Transverse colon (tissue), 4 donors: ENCODE data around the gene FBXL15. TPM values are rescaled to one million over a fixed set of nuclear protein-coding genes. Genes with fewer than 3 reads are reported as not detected.

Source experiments
- DNase-seq: peaks from one replicate; pipeline ENCODE4 v3.0.0-alpha.2; 2019
- H3K27ac ChIP-seq, 4 donors: fragments of 200-600 bp; sonication (generic); 2 replicates each; pipeline ENCODE4 v1.5.1; 2016 to 2018; ENCODE audit warnings: inconsistent platforms in 4 of 4
- H3K27me3 ChIP-seq: fragments of 200-600 bp; sonication (generic); 2 replicates; pipeline ENCODE4 v1.5.1; 2017; ENCODE audit warnings: inconsistent platforms
- H3K36me3 ChIP-seq, 4 donors: fragments of 200-600 bp; sonication (generic); 2 replicates each; pipeline ENCODE4 v1.5.1; 2017 to 2019; ENCODE audit warnings: inconsistent platforms in 4 of 4
- H3K4me1 ChIP-seq, 4 donors: fragments of 200-600 bp; sonication (generic); 2 replicates each; pipeline ENCODE4 v1.5.1; 2017 to 2020; ENCODE audit warnings: inconsistent platforms in 4 of 4
- H3K4me3 ChIP-seq, 4 donors: fragments of 200-600 bp; sonication (generic); 1 replicate in 1 of 4; 2 replicates in 3 of 4; pipeline versions ENCODE4 v1.5.1 to v1.6.1; 2017 to 2019; ENCODE audit warnings: inconsistent platforms in 4 of 4
- H3K9me3 ChIP-seq, 2 donors: fragments of 200-600 bp; sonication (generic); 2 replicates each; pipeline ENCODE4 v1.5.1; 2017 to 2019; ENCODE audit warnings: inconsistent platforms in 2 of 2
- EP300 ChIP-seq: sonication (generic); formaldehyde crosslinking; IDR thresholded peaks from one replicate; pipeline ENCODE4 v1.6.1; 2017; ENCODE audit warnings: antibody characterized with exemption, low read depth
- POLR2A ChIP-seq: fragments of 450-650 bp; IDR thresholded peaks from one replicate; pipeline ENCODE4 v1.6.1; 2016; ENCODE audit warnings: antibody characterized with exemption, mild to moderate bottlenecking, moderate library complexity
- POLR2AphosphoS5 ChIP-seq, 3 donors: sonication (generic); formaldehyde crosslinking; IDR thresholded peaks; one replicate each; pipeline ENCODE4 v1.6.1; 2016; ENCODE audit warnings: antibody characterized with exemption in 3 of 3
- WGBS, 2 donors: methylation state at CpG; one replicate each; pipeline ENCODE4 v1.1.5; 2018; ENCODE audit warnings: low coverage in 1 of 2; 5-methylcytosine and 5-hydroxymethylcytosine counted together
- in situ Hi-C, 4 donors: fragments of 200-750 bp; cut with MboI; loops; one replicate each; pipeline versions ENCODE4 v1.15.0 to v1.15.1; 2017; ENCODE audit warnings: low sequenced_read_pairs in 3 of 4, low pct_ligation_motif_present in 1 of 4, low pct_unique_long_range_greater_than_20kb in 1 of 4
- intact Hi-C: fragments of 100-400 bp; cut with DNase I; formaldehyde crosslinking; loops from one replicate; pipeline ENCODE4 v1.15.1; 2023; ENCODE audit warnings: low total_unique reads
- total RNA-seq, 4 donors: library from RNA; depleted of rRNA; stranded (reverse); fragments of >200 nt; gene quantifications; one replicate each; pipeline ENCODE4 v1.1.0, GENCODE V29; 2016
- TF ChIP-seq, protein P1 (sequence below), 5 experiments: fragments of 200-600 bp in 3 of 5; fragments of 450-650 bp in 2 of 5; sonication (generic) in 3 of 5; IDR thresholded peaks; 1 replicate in 2 of 5; 2 replicates in 3 of 5; pipeline ENCODE4 v1.5.1; 2016 to 2017; ENCODE audit warnings: antibody characterized with exemption in 5 of 5, inconsistent platforms in 3 of 5, mild to moderate bottlenecking in 2 of 5, moderate library complexity in 1 of 5

FBXL15 gene
- total RNA-seq, 4 donors from 2014 or later, result 16.7 to 56.3 (median 46.0) TPM

DNA sequence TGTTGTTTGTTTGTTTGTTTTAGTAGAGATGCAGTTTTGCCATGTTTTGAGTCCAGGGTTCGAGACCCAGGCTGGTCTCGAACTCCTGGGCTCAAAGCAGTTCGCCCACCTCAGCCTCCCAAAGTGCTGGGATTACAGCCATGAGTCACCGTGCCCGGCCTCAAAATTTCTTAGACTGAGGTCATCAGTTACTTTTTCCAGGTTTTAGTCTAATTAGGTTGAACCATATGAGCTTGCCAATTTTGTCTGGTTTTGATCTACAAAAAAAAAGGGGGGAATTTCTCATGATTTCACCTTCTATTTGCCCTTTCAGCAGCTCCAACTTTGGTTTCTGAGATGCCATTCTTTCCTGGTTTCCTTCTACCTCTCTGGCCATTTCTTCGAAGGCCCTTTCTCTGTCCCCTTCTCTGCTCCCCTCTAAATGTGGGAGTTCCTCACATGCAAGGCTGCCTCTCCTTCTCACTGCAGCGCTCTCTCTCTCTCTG is 6.2 kb downstream of the FBXL15 start:
- intact Hi-C loops (no loop called here), in situ Hi-C loops (no loop called here)
- TF ChIP-seq, protein P1, sequence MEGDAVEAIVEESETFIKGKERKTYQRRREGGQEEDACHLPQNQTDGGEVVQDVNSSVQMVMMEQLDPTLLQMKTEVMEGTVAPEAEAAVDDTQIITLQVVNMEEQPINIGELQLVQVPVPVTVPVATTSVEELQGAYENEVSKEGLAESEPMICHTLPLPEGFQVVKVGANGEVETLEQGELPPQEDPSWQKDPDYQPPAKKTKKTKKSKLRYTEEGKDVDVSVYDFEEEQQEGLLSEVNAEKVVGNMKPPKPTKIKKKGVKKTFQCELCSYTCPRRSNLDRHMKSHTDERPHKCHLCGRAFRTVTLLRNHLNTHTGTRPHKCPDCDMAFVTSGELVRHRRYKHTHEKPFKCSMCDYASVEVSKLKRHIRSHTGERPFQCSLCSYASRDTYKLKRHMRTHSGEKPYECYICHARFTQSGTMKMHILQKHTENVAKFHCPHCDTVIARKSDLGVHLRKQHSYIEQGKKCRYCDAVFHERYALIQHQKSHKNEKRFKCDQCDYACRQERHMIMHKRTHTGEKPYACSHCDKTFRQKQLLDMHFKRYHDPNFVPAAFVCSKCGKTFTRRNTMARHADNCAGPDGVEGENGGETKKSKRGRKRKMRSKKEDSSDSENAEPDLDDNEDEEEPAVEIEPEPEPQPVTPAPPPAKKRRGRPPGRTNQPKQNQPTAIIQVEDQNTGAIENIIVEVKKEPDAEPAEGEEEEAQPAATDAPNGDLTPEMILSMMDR (IDR thresholded peaks at IDR 0.05), result no peak
- TF ChIP-seq EP300 (no peak), POLR2AphosphoS5 (IDR thresholded peaks at IDR 0.05) (no peak), POLR2A (no peak)
- no peak for DNase-seq
- Histone ChIP-seq H3K4me1 (peaks cover 16 to 23% (median 20%) of the 10 kb centered on the region in 4 donors), H3K4me3 (no peak overlapping the region), H3K36me3 (peaks cover 0 to 8% (median 0%) of the 10 kb centered on the region in 4 donors), H3K9me3 (no peaks in the 10 kb centered on the region), H3K27me3 (no peaks in the 10 kb centered on the region), H3K27ac (no peak overlapping the region)
- 83 to 93% methylated on average over 7 of the region's 7 CpGs for WGBS, 2 donors

DNA sequence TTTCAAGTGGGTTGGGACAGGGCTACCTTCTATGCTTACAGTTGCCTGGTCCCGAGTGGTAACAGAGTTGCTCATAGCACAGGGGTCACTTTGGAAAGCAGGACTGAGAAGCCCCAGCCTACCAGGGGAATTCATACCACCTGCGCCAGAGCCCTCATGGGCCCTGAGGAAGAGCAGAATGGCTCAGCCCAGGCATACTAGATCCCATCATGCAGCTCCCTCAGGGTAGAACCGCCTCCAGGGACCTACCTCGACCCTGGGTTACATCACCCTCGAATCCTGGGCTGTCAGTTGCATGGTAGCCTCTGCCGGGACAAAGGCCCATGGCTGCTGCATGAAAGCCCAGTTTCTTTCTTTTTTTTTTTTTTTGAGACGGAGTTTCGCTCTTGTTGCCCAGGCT is 8.8 kb downstream of the FBXL15 start:
- DNase-seq, result no peak
- peaks cover 0 to under 1% (median 0%) of the 10 kb centered on the region in 4 donors for H3K36me3 ChIP-seq
- 89% methylated on average over 8 of the region's 8 CpGs; no CpG with 5 or more reads in 1 of the 2 donors for WGBS, 2 donors
- no peak overlapping the region for H3K27ac ChIP-seq
- intact Hi-C loops (no loop called here), in situ Hi-C loops (no loop called here)
- peaks cover 7 to 23% (median 11%) of the 10 kb centered on the region in 4 donors for H3K4me1 ChIP-seq
- TF ChIP-seq, protein P1 (IDR thresholded peaks at IDR 0.05), result no peak
- TF ChIP-seq POLR2AphosphoS5 (IDR thresholded peaks at IDR 0.05) (no peak), EP300 (no peak), POLR2A (no peak)
- no peaks in the 10 kb centered on the region for H3K9me3 ChIP-seq
- H3K4me3 ChIP-seq, result no peak overlapping the region
- peaks cover 11% of the 10 kb centered on the region for H3K27me3 ChIP-seq

DNA sequence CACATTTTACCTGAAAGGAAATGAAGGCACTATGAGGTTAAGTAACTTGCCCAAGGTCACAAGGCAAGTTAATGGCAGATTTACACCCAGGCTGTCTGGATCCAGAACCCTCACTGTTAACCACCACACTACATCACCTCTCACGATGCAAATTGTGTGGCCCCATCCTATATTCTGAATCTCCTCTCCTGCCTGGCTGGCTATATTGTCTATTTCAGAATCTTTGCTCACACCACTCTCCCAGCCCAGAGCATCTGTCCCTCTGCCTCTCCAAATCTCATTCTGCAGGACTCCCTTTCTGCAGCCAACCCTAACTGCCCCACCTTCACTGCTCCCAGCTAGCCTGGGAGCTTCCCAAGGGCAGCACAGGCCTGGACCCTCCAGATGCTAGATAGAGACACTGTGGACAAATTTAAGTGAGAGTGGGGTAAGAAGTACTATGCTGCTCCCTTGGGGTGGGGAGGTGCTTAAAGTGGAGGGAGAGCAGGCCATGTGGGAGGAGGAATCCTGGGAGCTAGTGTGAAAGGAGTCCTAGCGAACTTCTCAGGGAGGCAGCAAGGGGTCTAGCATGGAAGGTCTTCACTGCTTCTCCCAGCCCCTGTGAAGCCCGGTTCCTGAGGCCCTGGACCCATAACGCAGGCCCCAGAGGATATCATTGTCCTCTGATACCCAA is 11.0 kb downstream of the FBXL15 start:
- H3K27ac ChIP-seq, result peak overlapping the region; percentile 83 to 87 (median 84)
- in situ Hi-C loops (no loop called here), intact Hi-C loops (no loop called here)
- WGBS, 2 donors, result 19 to 62% methylated on average over 1 to 4 of the region's 4 CpGs
- TF ChIP-seq EP300 (no peak), POLR2A (no peak), POLR2AphosphoS5 (IDR thresholded peaks at IDR 0.05) (no peak)
- TF ChIP-seq, protein P1 (IDR thresholded peaks at IDR 0.05), result no peak
- DNase-seq, result no peak
- H3K27me3 ChIP-seq, result peaks cover 23% of the 10 kb centered on the region
- peak overlapping the region; percentile 68 to 99 (median 83) for H3K4me3 ChIP-seq
- H3K9me3 ChIP-seq, result no peaks in the 10 kb centered on the region
- peaks cover 7 to 37% (median 14%) of the 10 kb centered on the region in 4 donors for H3K4me1 ChIP-seq
- H3K36me3 ChIP-seq, result no peaks in the 10 kb centered on the region

DNA sequence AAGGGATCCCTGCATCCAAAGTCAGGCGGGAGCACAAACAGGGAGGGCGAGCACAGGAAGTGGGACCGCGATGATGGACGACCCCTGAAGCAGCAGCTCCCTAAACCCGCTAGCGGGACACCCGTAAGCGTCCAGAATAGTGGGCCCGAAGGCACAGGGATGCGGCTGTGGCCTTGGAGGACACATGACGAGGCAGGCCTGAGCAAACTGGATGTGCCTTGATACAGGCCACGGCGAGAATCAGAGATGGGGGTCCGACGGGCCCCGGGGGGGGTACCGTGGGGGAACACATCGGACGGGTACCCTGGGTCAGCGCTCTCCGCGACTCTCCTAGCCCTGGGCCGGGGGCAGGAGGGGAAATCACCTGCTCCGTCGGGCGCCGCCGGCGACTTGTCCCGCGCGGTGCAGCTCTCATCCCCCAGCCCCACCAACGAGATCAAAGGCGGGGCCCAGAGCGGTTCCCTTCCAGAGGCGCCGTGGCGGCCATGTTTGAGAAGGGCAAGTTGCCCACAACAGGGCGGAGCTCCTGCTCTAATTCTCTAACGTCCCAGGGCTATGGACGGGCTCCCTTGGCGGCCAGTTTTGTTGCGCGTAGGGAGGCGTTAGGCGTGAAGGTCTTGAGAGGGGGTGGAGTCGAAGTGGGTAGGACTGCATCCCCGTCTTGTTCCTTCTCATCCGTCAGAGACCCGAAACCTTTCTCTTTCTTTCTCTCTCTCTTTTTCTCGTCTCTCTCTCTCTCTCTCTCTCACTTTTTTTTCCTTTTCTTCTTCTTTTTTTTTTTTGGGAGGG is 11.7 kb downstream of the FBXL15 start, which contains the start of gene CUEDC2:
Gene CUEDC2 (minus strand): TSS at position 413 of the 789 bp plus-strand sequence. CDS start 7,386 bp downstream, outside the sequence.
- H3K4me1 ChIP-seq, result peaks cover 7 to 37% (median 14%) of the 10 kb centered on the region in 4 donors
- intact Hi-C loops (no loop called here), in situ Hi-C loops (no loop called here)
- H3K27me3 ChIP-seq, result peaks cover 23% of the 10 kb centered on the region
- peak within 1 kb of the TSS; percentile 68 to 99 (median 83) for H3K4me3 ChIP-seq
- H3K27ac ChIP-seq, result peak within 1 kb of the TSS; percentile 83 to 87 (median 84)
- 0% methylated on average over 2 to 50 of the region's 52 CpGs for WGBS, 2 donors
- peak; percentile 98 for DNase-seq
- no peaks in the 10 kb centered on the region for H3K36me3 ChIP-seq
- no peak for TF ChIP-seq EP300
- TF ChIP-seq, protein P1 (IDR thresholded peaks at IDR 0.05), result no peak
- peak; percentile 29 to 56 (median 55) for TF ChIP-seq POLR2AphosphoS5 (IDR thresholded peaks at IDR 0.05)
- peak; percentile 6 for TF ChIP-seq POLR2A
- H3K9me3 ChIP-seq, result no peaks in the 10 kb centered on the region
